ENCODE data around the gene DNAJB1. TPM values are rescaled to one million over a fixed set of nuclear protein-coding genes. Genes with fewer than 3 reads are reported as not detected.

DNAJB1 gene
- total and polyA plus RNA-seq, 10 of the 15 experiments (the other 5 are each of a cell fraction or from before 2014, with no cell fraction given) = 4.8 to 65.8 (median 34.9) TPM

GRCh38 chr19:14472202-14472938 lies 45.8 kb downstream of the DNAJB1 start (continued):
- no peak for TF ChIP-seq IRF3 (IDR thresholded peaks at IDR 0.05)
- no peak for TF ChIP-seq NFYA (IDR thresholded peaks at IDR 0.05; ENCODE audit: borderline replicate concordance, low read depth, low read length)
- TF ChIP-seq EGR1 (IDR thresholded peaks at IDR 0.05; ENCODE audit: borderline replicate concordance in 1 of 2, low read depth in 2 of 2, low read length in 2 of 2) = no peak
- no peak for TF ChIP-seq STAT1 (conservative IDR thresholded peaks at IDR 0.05)
- TF ChIP-seq SIX5 (IDR thresholded peaks at IDR 0.05; ENCODE audit: low read depth, low read length, severe bottlenecking) = no peak
- no peak for TF ChIP-seq NR2C2 (IDR thresholded peaks at IDR 0.05; ENCODE audit: borderline replicate concordance, control insufficient read depth, insufficient read length, low read depth)
- no peak for TF ChIP-seq NKRF (conservative IDR thresholded peaks at IDR 0.05)
- no peak for TF ChIP-seq SKIL (IDR thresholded peaks at IDR 0.05; ENCODE audit: low read depth, poor library complexity, severe bottlenecking)
- peak; percentile 36 for TF ChIP-seq RAD21 (IDR thresholded peaks at IDR 0.05; ENCODE audit: insufficient read depth, low read depth, low read length)
- TF ChIP-seq FOXK2 (IDR thresholded peaks at IDR 0.05) = no peak
- no peak for TF ChIP-seq STAT3 (IDR thresholded peaks at IDR 0.05; ENCODE audit: low read depth, low read length)
- TF ChIP-seq MTA3 (IDR thresholded peaks at IDR 0.05; ENCODE audit: borderline replicate concordance, low read length) = peak; percentile 58; the same call in 1 of the 2 replicates
- no peak for TF ChIP-seq RELB (IDR thresholded peaks at IDR 0.05; ENCODE audit: low read depth)
- no peak for TF ChIP-seq ZBTB11 (CRISPR knock-in tag; IDR thresholded peaks at IDR 0.05)
- TF ChIP-seq USF2 (IDR thresholded peaks at IDR 0.05; ENCODE audit: borderline replicate concordance, low read depth, low read length) = no peak
- TF ChIP-seq NBN (IDR thresholded peaks at IDR 0.05) = no peak
- peak; percentile 50 for TF ChIP-seq BACH1 (IDR thresholded peaks at IDR 0.05; ENCODE audit: borderline replicate concordance)
- TF ChIP-seq POLR2A (IDR thresholded peaks at IDR 0.05; ENCODE audit: low read depth, low read length) = peak; percentile 64
